Measurements from ENCODE around the gene SCFD1. TPM values are rescaled to one million over a fixed set of nuclear protein-coding genes. Genes with fewer than 3 reads are reported as not detected.
A peak's percentile ranks its signal among the peaks of the same experiment; 100 is the strongest.

The SCFD1 gene
- total and polyA plus RNA-seq, 10 of the 15 experiments (the other 5 are each of a cell fraction or from before 2014, with no cell fraction given): 61.5 to 98.4 (median 82.5) TPM

- Histone ChIP-seq H4K20me1 (ENCODE audit: control insufficient read depth, insufficient read depth) (no peaks in the 10 kb centered on the region), H3K79me2 (ENCODE audit: control insufficient read depth, insufficient read depth, low read length) (no peaks in the 10 kb centered on the region), H3K9ac (ENCODE audit: control insufficient read depth, insufficient read depth, low read length) (no peak overlapping the region), H2AFZ (ENCODE audit: control insufficient read depth, low read depth, low read length) (no peak overlapping the region), H3K36me3 (ENCODE audit: control insufficient read depth in 2 of 2, insufficient read depth in 2 of 2, low read length in 1 of 2) (no peaks in the 10 kb centered on the region), H3K27ac (ENCODE audit: control insufficient read depth, insufficient read depth) (no peak overlapping the region), H3K4me3 (no peak overlapping the region), H3K9me3 (replicated peaks; ENCODE audit: control insufficient read depth, insufficient read depth, low read length) (peaks cover 1% of the 10 kb centered on the region; the same call in 1 of the 3 replicates), H3K27me3 (replicated peaks in 1 of 2; ENCODE audit: control insufficient read depth in 2 of 2, insufficient read depth in 2 of 2, low read length in 1 of 2) (no peaks in the 10 kb centered on the region), H3K4me2 (ENCODE audit: control insufficient read depth, insufficient read depth) (no peak overlapping the region), H3K4me1 (ENCODE audit: control insufficient read depth, insufficient read depth, low read length) (no peaks in the 10 kb centered on the region)
- intact Hi-C loops (cut with micrococcal nuclease; ENCODE audit: unreplicated experiment) (no loop called here), in situ Hi-C loops (cut with MboI) (no loop called here)
- SMC1A ChIA-PET (ENCODE audit: uncharacterized antibody, unreplicated experiment): no interaction called here
- no TSS peak for BruUV-seq (replicated peaks)
- ATAC-seq: no peak
- CTCF ChIA-PET: no interaction called here
- peak; percentile 11 for TF ChIP-seq USF1 (IDR thresholded peaks at IDR 0.05; ENCODE audit: borderline replicate concordance, extremely low read length, insufficient read depth, low read depth, low read length)
- TF ChIP-seq CBX5 (IDR thresholded peaks at IDR 0.05; ENCODE audit: low read depth): no peak
- WGBS (ENCODE audit: insufficient coverage, insufficient replicate concordance, low lambda C conversion rate, missing lambda C conversion rate): 71% methylated on average over 4 of the region's 4 CpGs
- POLR2A ChIA-PET: no interaction called here
- RAD21 ChIA-PET (ENCODE audit: unreplicated experiment): no interaction called here
- no peak for FAIRE-seq
- no peak for DNase-seq (ENCODE audit: low read depth, low spot score)
These were observed 145.5 kb downstream of the SCFD1 start for GRCh38 chr14:30767624-30768023.

DNA sequence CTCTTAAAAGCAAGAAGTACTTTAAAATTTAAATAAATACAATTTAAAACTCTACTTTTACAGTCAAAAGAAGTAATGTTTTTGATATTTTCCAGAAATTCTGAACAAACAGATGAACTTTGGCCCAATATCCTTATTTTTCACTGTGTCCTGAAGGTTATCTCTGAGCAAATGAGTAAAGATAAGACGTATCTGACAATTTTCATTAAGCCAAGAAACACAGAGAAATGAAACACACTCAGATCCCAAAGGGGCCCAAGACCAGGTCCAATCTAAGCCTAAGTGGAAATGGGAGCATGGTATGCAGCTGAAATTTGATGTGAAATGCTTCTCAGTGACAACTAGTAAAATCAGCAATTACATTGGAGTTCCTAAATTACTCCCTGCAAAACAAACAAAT is 146.7 kb downstream of the SCFD1 start:
- H2AFZ ChIP-seq (ENCODE audit: control insufficient read depth, low read depth, low read length): no peak overlapping the region
- no peak for TF ChIP-seq NFYA (IDR thresholded peaks at IDR 0.05; ENCODE audit: borderline replicate concordance, low read depth, low read length)
- no peak for TF ChIP-seq CREM (IDR thresholded peaks at IDR 0.05; ENCODE audit: low read depth)
- no peak for TF ChIP-seq USF2 (IDR thresholded peaks at IDR 0.05; ENCODE audit: borderline replicate concordance, low read depth, low read length)
- TF ChIP-seq CBFB (IDR thresholded peaks at IDR 0.05; ENCODE audit: low read depth): no peak
- TF ChIP-seq, protein P1, sequence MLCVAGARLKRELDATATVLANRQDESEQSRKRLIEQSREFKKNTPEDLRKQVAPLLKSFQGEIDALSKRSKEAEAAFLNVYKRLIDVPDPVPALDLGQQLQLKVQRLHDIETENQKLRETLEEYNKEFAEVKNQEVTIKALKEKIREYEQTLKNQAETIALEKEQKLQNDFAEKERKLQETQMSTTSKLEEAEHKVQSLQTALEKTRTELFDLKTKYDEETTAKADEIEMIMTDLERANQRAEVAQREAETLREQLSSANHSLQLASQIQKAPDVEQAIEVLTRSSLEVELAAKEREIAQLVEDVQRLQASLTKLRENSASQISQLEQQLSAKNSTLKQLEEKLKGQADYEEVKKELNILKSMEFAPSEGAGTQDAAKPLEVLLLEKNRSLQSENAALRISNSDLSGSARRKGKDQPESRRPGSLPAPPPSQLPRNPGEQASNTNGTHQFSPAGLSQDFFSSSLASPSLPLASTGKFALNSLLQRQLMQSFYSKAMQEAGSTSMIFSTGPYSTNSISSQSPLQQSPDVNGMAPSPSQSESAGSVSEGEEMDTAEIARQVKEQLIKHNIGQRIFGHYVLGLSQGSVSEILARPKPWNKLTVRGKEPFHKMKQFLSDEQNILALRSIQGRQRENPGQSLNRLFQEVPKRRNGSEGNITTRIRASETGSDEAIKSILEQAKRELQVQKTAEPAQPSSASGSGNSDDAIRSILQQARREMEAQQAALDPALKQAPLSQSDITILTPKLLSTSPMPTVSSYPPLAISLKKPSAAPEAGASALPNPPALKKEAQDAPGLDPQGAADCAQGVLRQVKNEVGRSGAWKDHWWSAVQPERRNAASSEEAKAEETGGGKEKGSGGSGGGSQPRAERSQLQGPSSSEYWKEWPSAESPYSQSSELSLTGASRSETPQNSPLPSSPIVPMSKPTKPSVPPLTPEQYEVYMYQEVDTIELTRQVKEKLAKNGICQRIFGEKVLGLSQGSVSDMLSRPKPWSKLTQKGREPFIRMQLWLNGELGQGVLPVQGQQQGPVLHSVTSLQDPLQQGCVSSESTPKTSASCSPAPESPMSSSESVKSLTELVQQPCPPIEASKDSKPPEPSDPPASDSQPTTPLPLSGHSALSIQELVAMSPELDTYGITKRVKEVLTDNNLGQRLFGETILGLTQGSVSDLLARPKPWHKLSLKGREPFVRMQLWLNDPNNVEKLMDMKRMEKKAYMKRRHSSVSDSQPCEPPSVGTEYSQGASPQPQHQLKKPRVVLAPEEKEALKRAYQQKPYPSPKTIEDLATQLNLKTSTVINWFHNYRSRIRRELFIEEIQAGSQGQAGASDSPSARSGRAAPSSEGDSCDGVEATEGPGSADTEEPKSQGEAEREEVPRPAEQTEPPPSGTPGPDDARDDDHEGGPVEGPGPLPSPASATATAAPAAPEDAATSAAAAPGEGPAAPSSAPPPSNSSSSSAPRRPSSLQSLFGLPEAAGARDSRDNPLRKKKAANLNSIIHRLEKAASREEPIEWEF (IDR thresholded peaks at IDR 0.05; ENCODE audit: insufficient replicate concordance, low read depth, low read length): no peak

More for the DNA sequence above, 146.7 kb downstream of the SCFD1 start:
- H3K4me2 ChIP-seq (ENCODE audit: control insufficient read depth, insufficient read depth): no peak overlapping the region
- intact Hi-C loops (cut with micrococcal nuclease; ENCODE audit: unreplicated experiment) (no loop called here), in situ Hi-C loops (cut with MboI) (no loop called here)
- no peaks in the 10 kb centered on the region for H3K4me1 ChIP-seq (ENCODE audit: control insufficient read depth, insufficient read depth, low read length)
- H3K36me3 ChIP-seq (ENCODE audit: control insufficient read depth in 2 of 2, insufficient read depth in 2 of 2, low read length in 1 of 2): no peaks in the 10 kb centered on the region
- BruUV-seq (replicated peaks): no TSS peak
- no peak overlapping the region for H3K27ac ChIP-seq (ENCODE audit: control insufficient read depth, insufficient read depth)
- ChIA-PET RAD21 (ENCODE audit: unreplicated experiment) (no interaction called here), CTCF (no interaction called here), POLR2A (no interaction called here), SMC1A (ENCODE audit: uncharacterized antibody, unreplicated experiment) (no interaction called here)
- no peak for FAIRE-seq
- no peak overlapping the region for H3K9ac ChIP-seq (ENCODE audit: control insufficient read depth, insufficient read depth, low read length)
- H3K9me3 ChIP-seq (replicated peaks; ENCODE audit: control insufficient read depth, insufficient read depth, low read length): no peaks in the 10 kb centered on the region
- DNase-seq (ENCODE audit: low read depth, low spot score): no peak
- H3K4me3 ChIP-seq: no peak overlapping the region
- H3K27me3 ChIP-seq (replicated peaks in 1 of 2; ENCODE audit: control insufficient read depth in 2 of 2, insufficient read depth in 2 of 2, low read length in 1 of 2): peaks cover 0 to 2% of the 10 kb centered on the region in 2 experiments; a peak in 2 of 4 replicates
- 32% methylated on average over 1 of the region's 1 CpG for WGBS (ENCODE audit: insufficient coverage, insufficient replicate concordance, low lambda C conversion rate, missing lambda C conversion rate)
- H4K20me1 ChIP-seq (ENCODE audit: control insufficient read depth, insufficient read depth): no peaks in the 10 kb centered on the region
- no peaks in the 10 kb centered on the region for H3K79me2 ChIP-seq (ENCODE audit: control insufficient read depth, insufficient read depth, low read length)
- no peak for ATAC-seq
